ENCODE data around the gene CEBPA.

- TF ChIP-seq CTCF (IDR thresholded peaks at IDR 0.05) (no peak), POLR2A (IDR thresholded peaks at IDR 0.05) (no peak), POLR2AphosphoS5 (IDR thresholded peaks at IDR 0.05) (no peak)
Measured at GRCh38 chr19:33304760-33305647, 2.7 kb upstream of the CEBPA start.

Measured in prostate gland (tissue), 2 donors.